Stimulated activated CD8-positive, alpha-beta memory T cell treated with anti-CD3 and anti-CD28 coated beads, Interleukin-4, amount 100 ng/mL, for 1 hour (primary cell): ENCODE results near the gene CRMP1.

Experiments
- DNase-seq, 2 donors: peaks; one replicate each; pipeline ENCODE4 v3.0.0-alpha.2; 2020; ENCODE audit warnings: low read depth in 2 of 2, low spot score in 1 of 2

Gene CRMP1

DNA sequence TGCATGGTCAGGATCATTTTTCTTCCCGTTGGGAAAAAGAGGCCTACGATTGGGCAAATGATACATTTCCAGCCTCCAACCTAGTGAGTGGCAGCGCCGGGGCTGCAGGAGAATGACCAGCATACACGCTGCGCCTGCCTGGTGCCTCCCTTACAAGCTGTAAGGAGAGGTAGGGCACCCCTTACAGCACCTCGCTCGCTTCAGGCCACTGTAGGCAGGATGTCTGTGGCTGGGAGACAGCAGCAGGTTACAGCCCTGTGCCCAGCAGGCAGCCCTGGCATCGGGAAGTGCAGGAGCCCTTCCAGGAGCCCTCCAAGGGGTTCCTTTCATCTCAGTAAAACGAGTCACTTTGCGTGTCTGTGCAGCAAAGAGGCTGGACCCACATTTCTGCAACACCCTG lies 93.5 kb downstream of the CRMP1 start:
- DNase-seq = no peak

GRCh38 chr4:5798946-5799345 lies 93.9 kb downstream of the CRMP1 start:
- DNase-seq = no peak

GRCh38 chr4:5798462-5798861 lies 94.4 kb downstream of the CRMP1 start:
- DNase-seq = no peak

GRCh38 chr4:5797866-5798265 lies 95.0 kb downstream of the CRMP1 start:
- no peak for DNase-seq

DNA sequence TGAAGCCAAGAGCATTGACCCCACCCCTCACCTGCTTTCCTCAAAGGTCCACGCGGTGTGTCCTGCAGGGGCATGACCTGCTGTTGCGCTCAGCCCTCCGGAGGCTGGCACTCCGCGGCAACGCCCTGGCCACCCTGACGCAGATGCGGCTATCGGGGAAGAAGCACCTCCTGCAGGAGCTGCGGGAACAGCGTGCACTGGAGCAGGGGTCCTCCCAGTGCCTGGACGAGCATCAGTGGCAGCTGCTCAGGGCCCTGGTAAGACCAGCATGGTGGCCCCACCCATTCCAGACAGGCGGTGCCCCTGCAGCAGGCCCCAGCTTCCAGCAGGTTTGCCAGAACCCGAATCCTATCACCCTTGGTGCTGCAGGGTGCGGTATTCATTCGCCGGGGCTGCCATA lies 95.9 kb downstream of the CRMP1 start:
- no peak for DNase-seq

DNA sequence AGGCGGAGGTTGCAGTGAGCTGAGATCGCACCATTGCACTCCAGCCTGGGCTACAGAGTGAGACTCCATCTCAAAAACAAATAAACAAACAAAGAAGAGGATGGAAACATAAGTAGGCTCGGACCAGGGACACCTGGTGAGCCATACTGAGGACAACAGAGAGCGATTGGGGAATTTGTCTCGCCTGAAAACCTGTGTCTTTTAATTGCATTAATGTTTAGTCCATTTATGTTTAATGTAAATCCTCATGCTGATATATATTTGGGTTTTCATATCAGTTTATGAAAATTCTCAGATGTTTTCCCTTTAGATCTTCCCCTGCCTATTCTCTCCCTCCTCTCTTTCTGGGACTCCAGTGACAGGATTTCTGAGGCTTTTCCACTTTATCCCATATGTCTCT lies 97.3 kb downstream of the CRMP1 start:
- no peak for DNase-seq

DNA sequence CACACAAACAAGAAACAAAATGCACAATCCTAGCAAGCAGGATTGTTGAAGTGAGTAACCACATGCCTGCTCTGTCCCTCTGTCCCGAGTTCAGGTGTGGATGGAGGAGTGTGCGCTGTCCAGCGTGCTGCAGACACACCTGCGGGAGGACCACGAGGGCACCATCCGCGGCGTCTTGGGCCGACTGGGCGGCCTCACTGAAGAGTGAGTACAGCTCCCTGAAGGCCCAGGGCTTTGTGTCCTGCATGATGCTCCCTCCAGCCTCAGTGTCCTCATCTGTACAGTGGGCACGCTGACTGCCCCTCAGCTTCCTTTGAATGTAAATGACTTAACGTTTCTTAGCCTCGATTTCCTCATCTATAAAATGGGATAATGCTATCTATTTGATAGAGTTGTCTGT lies 99.4 kb downstream of the CRMP1 start:
- DNase-seq = no peak

- no peak for DNase-seq
Observed at GRCh38 chr4:5791654-5792053, 101.2 kb downstream of the CRMP1 start.

- no peak for DNase-seq
Observed at GRCh38 chr4:5790546-5790857, 102.4 kb downstream of the CRMP1 start.

- no peak for DNase-seq
Observed at GRCh38 chr4:5789141-5789540, 103.7 kb downstream of the CRMP1 start.

- no peak for DNase-seq
Observed at GRCh38 chr4:5788144-5788543, 104.7 kb downstream of the CRMP1 start.

- DNase-seq = no peak
Observed at GRCh38 chr4:5787311-5787710, 105.6 kb downstream of the CRMP1 start.

- no peak for DNase-seq
Observed at GRCh38 chr4:5785806-5786680, 106.8 kb downstream of the CRMP1 start.

DNA sequence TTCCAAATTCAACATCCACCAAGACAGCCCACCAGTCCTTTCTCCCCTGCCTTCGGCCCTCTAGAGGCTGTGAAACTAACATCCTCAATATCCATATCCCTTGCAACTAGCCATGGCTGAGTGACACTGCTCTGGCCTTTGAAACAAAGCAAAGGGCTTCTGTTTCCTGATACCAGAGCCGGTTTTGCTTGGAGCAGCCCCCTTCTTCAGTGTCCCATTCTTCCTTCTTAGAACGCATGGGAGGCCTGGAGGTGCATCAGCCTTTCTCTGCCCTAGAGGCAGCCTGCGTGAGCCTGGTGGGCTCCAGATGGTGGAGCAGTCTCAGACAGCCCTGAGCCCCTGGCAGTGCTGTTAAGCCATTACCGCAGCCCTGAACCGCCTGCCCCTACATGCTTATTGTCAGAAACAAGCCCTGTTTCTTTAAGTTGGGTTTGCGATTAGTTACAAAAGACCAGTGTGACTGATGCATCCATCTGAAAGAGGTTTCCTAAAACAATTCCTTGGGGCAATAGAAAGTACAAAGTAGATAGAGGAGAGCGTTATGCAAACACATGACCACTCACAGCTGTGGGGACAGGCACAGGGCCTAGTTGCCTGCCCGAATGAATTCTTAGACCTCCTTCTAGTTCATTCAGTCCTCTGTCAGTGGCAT lies 107.8 kb downstream of the CRMP1 start:
- DNase-seq = no peak

DNA sequence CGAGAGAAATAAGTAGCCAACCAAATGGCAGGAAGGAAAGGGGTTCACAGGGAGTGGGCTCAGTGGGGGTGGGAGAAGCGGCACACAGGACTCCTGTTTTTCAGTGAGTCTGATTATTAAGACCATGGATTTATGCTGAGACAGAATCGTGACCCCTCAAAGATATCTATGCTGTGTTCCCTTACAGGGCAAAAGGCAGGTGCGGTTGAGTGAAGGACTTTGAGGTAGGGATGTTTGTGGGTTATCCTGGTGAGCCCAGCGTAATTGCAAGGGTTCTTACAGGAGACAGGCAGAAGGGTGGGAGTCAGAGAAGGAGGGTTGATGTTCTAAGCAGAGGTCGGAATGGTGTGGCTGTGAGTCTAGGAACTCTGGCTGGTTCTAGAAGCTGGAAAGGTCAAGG lies 108.9 kb downstream of the CRMP1 start:
- no peak for DNase-seq

GRCh38 chr4:5783486-5783885 lies 109.4 kb downstream of the CRMP1 start:
- DNase-seq = no peak

DNA sequence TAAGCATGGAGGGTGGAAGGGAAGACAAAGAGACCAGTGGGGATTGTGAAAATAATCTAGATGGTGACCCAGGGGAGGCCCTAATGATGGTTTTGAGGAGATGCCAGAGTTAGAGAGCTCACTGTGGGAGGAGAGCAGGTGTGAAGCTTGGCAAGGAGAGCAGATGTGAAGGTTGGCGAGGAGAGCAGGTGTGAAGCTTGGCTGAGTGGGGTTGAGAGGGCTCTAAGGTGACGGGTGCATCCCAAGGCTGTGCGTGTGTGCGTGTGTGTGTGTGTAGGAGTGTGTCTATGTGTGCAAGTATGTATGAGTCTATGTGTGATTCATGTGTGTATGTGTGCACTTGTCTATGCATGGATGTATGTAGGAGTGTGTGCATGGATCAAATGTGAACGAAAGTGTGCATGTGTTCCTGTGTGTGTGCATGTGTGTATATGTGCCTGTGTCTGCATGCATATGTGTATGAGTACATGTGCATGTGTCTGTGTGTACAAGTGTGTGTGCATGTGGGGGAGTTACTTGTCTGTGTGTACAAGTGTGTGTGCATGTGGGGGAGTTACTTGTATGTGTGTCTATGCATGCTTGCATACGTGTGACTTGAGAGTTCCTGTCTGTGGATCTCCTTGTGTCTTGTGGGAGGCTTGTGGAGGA lies 109.9 kb downstream of the CRMP1 start:
- no peak for DNase-seq

GRCh38 chr4:5781691-5782090 lies 111.2 kb downstream of the CRMP1 start:
- DNase-seq = no peak

DNA sequence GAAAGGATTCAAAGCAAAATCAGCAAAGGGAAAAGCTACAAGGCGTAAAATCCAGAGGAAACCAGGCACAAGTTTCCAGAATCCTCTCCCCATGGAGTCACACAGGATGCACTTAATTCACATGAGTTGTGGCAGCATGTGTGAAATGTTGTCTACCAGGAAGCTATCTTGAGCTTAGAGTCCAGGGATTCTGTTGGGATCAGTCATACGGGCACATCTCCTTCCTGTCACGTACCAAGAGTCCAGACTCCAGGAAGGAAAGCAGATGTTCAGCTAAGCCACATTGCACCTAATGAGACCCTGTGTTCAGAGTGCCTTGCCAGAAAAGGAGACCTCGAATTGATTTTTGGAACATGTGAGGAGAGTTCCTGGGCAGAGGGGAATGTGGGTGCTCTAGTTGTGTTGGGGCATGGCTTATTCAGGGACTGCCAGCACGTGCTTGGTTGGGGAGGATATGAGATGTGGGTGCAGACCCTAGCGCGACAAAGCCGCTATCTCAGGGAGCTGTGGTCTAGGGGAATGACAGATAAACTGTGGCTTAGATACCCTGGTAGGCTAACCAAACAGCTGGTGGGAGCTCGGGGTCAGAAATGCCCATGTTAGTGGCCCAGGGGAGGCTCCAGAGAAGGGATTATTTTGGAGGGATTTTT lies 111.9 kb downstream of the CRMP1 start:
- DNase-seq = no peak

DNA sequence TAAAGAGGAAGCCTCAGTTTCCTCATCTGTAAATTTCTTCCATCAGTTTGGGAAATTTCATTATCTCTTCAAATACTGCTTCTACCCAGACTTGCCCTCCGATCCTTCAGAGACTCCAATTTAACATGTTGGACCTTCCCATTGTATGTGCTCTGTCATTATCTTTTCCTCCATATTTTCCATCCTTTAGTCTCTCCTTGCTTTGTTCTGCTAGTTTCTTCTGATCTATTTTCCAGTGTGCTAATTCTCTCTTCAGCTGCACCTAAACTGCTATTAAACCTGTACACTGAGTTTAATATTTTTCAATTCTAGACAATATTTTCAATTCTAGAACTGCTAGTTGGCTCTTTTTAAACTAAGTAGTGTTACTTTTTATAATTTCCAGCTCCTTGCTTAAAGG lies 116.4 kb downstream of the CRMP1 start:
- no peak for DNase-seq

DNA sequence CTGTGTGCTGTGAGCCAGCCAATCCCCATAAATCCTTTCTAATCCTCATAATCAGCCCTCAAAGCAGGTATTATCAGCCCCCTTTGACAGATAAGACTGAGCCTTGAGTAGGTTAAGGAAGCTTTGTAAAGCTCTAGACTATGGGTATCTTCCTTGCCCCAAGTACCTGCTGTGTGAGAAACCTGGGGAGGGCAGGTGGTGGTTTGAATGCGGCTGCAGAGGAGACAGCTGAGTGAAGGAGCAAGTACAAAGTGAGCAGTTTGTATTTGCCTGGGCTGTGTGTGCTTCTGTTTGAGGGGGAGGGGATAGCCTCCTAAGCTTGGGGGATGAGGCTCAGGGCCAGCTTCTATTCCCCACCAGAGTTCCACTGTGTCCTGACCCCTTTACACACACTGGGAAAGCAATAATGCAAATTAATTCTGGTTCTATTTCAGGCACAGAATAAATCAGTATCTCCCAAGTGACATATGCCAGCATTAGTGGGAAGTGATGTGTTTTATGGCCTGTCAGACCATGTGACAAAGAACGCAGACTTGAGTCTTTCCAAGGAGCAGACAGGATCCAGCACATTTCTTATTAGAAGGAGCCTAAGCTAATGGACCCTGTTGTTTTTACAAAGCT lies 118.4 kb downstream of the CRMP1 start:
- no peak for DNase-seq

- no peak for DNase-seq
Observed at GRCh38 chr4:5773271-5773555, 119.7 kb downstream of the CRMP1 start.
